ENCODE measurements around the gene DIAPH3.

DNA sequence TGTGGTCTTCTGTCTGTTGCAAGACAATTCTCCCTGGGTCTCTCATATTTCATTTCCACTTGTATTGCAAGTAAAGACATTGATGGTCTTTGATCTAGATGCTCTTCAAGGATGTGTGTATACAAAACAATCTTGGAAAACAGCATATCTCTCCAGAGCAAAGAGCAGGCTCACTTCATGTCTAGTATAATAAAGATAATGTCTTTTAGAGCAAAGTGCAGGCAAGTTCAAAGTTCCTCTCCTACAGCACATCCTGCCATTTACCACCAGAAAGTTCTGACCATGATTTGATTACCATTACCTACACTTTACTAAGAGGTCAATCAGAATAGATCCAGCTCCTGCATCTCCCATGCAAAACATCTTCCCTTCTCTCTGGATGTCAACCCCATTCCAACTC is 162.8 kb downstream of the DIAPH3 start:
- TF ChIP-seq, protein P1, sequence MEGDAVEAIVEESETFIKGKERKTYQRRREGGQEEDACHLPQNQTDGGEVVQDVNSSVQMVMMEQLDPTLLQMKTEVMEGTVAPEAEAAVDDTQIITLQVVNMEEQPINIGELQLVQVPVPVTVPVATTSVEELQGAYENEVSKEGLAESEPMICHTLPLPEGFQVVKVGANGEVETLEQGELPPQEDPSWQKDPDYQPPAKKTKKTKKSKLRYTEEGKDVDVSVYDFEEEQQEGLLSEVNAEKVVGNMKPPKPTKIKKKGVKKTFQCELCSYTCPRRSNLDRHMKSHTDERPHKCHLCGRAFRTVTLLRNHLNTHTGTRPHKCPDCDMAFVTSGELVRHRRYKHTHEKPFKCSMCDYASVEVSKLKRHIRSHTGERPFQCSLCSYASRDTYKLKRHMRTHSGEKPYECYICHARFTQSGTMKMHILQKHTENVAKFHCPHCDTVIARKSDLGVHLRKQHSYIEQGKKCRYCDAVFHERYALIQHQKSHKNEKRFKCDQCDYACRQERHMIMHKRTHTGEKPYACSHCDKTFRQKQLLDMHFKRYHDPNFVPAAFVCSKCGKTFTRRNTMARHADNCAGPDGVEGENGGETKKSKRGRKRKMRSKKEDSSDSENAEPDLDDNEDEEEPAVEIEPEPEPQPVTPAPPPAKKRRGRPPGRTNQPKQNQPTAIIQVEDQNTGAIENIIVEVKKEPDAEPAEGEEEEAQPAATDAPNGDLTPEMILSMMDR (IDR thresholded peaks at IDR 0.05), result no peak
- no peak for TF ChIP-seq POLR2A (IDR thresholded peaks at IDR 0.05)
